NCI-H1092 (cell line): Measurements from ENCODE around the gene TBC1D22A.

Experiments used
- DNase-seq: peaks from one replicate; lab custom pipeline; 2025; lab: John Stamatoyannopoulos, UW

Gene TBC1D22A

DNA sequence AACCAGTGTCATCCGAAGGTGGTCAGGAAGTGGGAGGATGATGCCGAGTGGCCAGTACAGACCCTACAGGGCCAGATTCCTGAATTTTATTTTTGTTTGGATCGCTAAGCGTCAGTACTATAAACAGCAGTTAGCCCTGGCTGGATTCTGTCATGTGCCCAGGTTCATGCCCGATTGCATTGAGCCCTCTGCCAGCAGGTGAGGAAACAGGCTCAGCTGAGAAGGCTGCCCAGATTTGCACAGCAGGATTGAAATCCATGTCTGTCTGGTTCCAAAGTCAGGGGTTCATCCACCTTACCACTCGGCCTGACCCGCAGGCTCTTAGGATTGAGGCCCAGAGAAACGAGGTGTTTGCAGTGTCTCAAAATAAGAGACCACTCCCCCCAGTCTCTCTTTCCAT, 9.1 kb upstream of the TBC1D22A start:
- no peak for DNase-seq

DNA sequence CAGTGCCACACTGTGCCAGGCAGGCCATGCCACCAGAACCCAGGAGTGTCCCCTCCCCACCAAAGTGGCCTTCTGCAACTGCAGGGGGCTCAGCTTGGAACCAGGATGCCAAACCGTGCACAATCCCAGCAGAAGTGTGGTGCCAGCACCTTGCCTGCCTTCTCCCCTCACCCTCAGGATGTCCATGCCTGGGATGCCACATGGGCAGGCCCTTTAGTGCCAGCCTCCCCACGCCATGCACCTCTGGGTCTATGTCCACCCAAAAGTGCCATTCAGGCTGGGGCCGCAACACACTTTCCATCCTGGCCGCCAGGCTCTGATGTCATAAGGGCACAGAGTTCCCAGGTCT, 8.7 kb upstream of the TBC1D22A start:
- no peak for DNase-seq

DNA sequence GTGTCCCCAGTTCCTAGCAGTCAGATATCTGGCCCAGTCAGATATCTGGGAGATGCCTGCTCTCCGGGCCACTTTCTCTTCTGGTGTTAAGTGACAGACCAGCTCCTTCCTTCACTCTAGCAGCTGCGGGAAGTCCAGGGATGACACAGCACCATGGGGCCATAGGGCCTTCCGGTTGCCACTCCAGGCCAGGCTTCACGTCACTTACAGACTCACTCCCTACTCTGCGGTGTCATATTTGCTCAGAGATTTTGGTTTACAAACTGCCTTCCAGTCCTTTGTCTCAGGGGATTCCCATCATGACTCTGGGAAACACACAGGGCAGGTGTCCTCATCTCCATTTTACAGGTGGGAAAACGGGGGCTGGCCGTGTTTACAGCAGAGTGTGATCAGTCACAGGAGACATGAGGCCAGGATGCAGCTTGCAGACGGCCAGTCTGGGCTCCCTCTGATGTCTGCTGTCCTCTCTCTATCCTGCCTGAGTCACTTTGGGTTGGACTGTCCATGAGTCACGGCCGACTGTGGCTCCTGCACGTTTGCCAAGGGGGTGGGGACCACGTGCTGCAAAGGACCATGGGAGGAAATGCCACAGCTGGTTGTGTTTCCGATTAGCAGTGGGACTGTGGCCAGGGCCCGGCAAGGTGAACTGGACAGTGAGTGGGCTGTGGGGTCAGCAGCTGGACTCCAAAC, 8.2 kb upstream of the TBC1D22A start:
- no peak for DNase-seq

DNA sequence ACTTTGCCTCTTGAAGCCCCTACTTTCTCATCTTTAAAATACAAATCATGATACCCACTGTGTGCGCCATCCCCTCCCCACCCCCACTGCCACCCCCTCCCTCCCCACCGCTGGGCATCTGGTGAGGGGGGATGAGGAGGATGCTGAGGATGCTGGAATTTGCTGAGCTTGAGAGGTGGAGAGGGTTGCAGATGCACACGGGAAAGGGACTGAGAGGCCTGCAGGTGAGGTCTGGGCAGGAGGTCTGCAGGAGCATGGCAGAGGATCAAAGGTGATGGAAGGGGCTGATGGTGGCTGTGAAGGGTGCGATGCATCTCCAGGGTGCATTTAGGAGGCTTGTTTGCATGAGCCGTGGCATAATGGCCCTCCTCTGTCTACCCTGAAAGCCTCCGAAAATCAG, 7.6 kb upstream of the TBC1D22A start:
- DNase-seq: no peak

DNA sequence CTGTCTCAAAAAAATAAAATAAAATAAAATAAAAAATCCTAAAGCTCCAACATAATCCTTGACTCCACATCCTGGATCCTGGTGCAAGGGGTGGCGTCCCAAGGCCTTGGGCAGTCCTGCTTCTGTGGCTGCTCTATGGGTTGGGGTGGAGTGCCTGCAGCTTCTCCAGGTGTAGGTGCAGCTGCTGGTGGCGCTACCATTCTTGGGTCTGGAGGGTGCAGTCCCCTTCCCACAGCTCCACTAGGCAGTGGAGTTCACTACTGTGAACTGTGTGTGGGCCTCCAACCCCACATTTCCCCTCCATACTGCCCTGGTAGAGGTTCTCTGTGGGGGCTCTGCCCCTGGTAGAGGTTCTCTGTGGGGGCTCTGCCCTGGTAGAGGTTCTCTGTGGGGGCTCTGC, 6.9 kb upstream of the TBC1D22A start:
- no peak for DNase-seq

DNA sequence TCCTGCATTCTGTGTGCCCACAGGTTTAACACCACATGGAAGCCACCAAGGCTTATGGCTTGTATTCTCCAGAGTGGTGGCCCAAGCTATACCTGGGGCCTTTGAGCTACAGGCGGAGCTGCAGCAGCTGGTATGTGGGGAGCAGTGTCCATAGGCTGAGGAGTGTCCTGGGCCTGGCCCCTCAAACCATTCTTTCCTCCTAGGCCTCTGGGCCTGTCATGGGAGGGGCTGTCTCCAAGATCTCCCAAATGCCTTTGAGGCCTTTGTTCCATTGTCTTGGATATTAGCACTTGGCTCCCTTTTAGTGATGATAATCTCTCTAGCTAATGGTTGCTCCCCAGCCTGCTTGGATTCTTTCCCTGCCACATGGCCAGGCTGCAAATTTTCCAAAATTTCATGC, 6.4 kb upstream of the TBC1D22A start:
- DNase-seq: no peak

DNA sequence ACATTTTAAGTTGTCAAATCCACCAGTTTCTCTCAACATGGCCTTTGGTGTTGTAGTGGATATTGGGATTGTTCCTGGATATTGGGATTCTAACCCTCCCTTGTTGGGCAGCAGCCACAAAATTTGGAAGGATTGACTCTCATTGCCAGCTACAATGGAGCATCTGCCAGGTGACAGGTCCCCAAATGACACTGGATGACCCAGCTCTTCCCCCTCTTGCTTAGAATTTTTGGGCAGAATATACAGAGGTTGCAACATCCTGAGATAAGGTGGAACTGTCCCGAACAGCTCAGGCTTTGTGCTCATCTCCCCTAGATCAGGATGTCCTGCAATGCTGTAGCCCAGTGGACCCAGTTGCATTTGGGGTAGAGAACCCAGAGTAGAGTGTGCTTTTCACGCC, 5.3 kb upstream of the TBC1D22A start:
- DNase-seq: no peak

DNA sequence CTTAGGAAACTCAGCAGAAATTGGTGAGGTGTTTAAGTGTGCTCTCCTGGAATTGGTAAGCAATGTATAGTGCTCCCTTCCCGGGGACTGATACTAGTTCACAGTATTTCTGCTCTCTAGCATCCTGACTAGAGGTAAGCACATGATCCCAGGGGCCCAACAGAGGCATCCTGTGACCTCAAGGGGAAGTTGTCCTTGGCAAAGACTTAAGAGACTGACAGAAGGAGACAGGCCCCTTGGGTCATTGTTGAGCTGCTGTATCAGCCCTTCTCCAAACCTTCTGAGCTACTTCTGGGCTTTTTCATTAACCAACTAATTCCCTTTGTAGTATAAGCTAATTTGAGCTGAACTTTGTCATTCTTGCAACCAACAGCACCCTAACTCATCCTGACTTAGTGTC, 4.3 kb upstream of the TBC1D22A start:
- DNase-seq: no peak

DNA sequence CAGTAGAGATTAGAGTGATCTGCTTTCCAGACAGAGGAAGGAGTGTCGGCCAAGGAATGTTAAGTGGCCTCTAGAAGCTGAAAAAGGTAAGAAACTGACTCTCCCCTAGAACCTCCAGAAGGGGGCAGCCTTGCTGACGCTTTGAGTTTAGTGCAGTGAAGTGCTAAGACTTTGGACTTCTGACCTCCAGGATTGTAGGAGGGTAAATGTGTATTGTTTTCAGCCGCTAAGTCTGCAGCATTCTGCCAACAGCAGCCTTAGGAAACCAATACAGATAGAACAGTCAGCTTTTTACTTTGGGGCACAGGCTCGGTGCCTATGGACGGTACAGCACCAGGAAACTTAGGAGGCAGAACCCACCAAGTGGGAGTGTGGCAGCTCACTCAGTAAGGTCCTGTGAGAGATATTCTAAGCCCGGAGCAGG, 3.6 kb upstream of the TBC1D22A start:
- no peak for DNase-seq

DNA sequence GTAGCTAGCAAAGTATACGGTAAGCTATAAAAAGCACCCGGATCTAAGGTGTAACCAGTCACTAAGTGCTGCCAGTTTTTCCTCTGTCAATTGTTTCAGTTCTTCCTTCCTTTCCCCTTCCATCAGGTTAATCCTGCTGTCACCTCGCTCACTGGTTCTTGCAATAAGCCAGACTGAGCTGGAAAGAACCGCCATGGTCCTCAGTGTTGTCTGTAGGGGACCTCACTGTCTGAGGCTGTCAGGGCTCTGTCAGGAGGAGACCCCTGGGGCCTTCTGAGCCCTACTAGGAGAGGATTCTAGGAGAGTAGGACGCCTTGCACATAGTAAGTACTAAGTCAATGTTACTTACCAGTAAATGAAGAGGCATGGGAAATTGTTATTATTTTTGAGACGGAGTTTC, 1.4 kb upstream of the TBC1D22A start:
- no peak for DNase-seq

DNA sequence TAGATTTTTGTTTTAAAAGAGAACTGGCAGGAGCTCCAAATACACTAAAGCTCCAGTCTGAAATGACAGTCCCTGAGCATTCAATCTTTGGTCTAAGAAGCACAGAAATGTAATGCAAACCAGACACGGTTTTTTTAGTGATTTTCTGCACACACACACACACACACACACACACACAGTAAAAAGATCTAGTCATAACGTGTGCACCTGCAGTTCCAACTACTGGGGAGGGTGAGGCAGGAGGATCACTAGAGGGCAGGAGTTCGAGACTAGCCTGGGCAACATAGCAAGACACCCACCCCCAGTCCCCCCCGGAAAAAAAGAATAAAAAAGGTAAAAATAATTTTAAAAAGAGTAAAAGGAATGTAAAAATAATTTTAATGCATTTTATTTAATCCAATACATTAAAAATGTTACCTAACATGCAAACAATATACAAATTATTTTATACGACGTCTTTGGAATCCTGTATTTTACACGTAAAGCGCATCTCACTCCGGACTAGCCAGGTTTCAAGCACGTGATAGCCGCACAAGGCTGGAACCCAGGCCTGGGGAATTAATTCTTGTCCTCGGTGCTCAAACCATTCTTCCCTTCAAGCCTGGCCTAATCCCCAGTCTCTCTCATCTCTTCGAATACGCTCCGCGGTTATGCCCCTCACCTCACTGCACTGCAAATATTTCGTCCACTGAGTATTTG, 762 bp upstream of the TBC1D22A start:
- DNase-seq: no peak

DNA sequence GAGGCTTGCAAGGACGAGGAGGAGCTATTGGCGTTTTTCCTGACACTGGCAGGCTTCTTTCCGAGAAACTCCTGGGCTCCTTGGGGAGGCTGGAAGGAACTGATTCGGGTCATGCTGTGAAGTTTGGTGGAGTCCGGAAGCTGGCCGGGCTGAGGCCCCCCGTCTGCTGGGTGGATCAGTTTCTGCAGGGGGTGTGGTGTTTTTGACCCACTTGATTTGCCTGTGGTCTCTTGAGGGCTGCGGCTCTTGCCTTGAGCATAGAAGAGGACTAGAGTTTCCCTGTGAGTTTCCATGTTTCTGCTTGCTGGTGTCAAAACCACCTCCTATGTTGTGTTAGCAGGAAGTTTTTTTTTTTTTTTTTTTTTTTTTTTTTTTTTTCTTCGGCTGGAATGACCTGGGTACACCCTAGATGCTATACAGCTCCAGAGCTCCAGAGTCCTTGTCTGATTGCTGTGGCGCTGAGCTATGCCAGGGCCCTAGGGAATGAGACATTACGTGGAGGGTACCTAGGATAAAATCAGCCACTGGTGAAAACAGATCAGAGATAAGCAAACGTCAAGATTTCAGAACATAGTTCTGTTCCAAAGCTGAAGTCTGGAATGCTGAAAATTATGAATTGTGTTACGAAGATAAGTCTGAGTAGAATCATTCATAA, 728 bp downstream of the TBC1D22A start:
- DNase-seq: no peak

DNA sequence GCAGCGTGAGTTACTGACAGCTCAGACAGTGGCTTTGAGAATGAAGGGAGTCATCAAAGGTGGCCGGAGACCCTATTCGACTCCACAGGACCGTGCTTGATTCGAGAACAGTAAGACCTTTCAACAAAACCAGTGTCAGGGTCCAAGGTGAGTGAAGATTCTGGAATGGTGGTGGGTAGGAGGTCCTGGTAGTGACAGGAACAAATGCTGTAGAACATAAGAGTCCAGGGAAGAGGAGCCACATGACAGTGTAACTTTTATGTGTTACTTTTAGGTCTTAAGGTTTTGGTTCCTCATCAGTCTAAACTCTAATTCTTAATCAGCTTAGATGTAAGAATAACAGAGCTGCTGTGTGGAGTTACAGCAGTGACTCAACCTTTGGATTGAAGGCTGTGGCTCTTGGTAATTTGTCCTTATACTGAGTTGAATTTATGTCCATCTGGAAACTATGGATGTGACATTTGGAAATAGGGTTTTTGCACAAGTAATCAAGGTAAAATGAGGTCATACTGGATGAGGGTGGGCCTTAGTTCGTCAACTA, 1.8 kb downstream of the TBC1D22A start:
- DNase-seq: no peak

DNA sequence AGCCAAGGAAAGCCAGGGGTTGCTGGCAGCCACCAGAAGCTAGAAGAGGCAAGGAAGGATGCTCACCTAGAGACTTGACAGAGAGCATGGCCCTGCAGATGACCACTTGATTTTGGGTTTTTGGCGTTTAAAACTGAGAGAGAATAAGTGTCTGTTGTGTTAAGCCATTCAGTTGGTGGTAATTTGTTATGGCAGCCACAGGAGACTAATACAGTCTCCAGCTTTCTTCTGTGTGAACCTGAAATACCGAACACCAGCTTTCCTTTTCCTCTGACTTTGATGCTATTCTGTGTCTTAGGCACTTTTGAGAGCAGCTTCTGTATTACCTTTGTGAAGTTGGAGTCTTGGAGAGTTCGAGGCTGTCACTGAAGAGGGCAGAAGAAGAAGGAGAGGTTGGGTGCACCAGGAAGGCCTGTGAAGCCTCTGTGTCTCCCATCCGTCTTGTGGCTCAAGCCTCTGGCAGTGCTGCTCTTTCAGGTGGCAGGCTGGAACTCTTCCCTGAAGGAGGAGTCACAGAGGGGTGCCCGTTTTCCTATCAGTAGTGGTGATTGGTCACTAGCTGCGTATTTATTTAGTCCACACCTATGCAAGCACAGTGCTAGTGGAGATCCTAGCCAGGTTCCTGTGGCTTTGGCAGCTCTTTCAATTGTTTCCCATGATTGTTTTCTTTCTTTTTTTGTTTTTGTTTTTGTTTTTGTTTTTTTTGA, 2.5 kb downstream of the TBC1D22A start:
- DNase-seq: no peak

DNA sequence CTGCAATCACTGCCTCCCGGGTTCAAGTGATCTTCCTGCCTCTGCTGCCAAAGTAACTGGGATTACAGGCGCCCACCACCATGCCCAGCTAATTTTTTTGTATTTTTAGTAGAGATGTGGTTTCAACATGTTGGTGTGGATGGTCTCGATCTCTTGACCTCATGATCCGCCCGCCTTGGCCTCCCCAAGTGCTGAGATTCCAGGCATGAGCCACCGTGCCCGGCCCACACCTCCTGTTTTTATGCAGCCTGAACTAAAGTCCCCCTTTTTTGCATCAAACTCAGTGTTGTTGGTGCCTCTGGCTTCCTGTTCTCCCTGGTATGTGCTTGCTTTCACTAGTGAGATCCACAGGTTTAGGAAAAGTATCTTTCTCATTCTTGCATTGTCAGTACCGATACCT, 4.2 kb downstream of the TBC1D22A start:
- no peak for DNase-seq

DNA sequence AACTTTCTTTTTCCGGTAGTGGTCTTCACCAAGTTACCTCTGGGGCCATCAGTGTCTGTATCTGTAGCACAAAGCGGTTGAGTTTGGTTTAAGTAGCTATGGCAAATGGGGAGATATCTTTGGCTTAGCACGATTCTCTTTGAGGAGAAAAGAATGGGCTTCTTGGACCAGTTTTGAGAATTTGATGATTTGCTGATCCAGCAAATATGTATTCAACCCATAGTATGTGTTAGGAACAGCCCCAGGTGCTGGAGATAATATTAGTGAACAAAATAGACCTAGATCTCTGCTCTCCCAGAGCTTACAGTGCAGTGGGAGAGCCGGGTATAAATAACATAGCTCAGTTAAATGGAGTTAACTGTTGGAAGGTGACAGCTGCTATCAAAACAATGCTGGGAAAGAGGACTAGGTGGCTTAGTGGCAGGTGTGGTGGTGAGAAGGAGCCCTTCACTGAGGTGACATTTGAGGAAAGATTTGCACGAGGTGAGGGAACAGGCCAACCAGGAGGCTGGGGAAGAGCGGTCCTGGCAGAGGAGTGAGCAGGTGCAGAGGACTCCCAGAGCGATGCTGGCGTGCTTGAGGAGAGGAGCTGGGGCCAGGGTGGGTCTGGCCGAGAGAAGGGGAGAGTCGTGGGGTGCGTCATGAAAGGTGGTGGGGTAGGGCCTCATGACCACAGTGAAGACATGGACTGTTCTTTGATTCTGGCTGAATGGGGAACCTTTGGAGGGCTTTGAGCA, 5.0 kb downstream of the TBC1D22A start:
- DNase-seq: no peak

DNA sequence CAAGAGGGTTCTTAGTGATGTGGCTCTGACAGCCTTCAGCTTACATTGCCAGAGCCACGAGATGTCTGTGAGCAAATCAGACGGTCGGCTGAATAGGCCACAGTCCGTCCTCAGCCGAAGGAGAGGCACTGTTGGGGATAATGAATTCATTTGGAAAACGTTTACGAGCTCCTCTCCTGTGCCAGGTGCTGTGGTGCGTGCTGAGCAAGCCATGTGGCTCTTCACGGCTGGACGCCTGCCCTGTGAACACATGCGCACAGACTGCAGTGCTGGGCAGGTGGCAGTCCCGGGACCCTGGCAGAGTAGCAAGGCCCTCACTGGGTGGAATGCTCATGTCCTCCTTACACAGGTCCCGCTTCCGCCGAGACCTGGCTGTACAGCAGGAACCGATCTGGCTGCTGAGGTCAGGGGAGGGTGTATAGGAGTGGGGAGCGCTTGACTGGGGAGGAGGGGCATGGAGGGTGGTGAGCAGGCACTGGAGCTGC, 6.8 kb downstream of the TBC1D22A start:
- no peak for DNase-seq

DNA sequence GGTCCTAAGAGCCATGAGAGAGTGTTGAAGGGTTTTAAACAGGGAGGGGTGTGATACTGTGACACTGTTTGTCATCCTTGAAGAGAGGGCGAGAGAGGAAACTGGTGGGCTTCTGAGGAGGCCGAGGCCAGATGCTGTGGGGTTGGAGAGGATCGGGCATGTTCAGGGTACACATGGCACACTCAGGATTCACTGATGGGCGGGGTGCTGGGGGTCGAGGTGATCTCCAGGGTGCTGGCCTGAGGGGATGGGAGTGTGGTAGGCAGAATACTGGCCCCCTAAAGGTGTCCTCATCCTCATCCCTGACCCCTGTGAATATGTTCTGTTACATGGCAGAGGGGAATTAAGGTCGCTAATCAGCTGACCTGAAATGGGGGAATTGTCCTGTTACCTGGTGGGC, 7.3 kb downstream of the TBC1D22A start:
- DNase-seq: no peak

DNA sequence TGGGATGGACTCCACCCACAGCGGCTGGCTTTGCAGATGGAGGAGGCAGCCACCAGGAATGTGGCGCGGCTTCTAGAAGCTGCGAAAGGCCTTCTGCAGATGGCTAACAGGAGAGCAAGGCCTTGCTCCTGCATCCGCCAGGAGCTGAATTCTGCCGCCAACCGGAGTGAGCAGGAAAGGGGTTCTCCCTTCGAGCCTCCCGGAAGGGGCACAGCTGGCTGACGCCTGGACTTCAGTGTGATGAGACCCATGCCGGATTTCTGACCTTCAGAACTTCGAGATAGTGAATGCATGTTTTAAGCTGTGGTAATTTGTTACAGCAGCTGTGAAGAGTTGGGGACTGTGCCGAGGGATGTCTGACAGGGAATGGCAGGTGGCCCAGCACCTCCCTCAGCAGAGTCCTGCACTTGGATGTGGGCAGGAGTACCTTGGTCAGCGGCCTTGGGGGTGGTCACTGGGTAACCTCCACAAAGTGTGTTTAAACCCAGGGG, 7.7 kb downstream of the TBC1D22A start:
- DNase-seq: no peak

DNA sequence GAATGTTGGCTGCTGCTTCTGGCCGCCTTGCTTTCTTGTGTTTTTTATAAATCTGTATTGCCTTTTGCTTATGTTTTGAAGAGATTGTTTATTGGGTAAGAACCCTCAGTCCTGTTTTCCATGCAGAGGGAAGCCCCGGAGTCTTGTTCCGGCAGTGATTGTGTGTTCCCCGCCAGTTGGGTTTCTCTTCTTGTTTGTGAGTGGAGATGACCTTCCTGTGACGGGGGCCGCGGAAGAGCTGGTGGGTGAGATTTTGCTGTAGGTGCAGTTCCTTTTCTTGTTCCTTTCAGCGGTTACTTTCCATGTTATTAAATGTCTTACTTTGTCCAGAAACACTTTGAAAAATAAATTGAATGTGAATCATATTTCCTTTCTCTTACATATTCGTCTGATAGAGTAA, 8.3 kb downstream of the TBC1D22A start:
- DNase-seq: no peak

DNA sequence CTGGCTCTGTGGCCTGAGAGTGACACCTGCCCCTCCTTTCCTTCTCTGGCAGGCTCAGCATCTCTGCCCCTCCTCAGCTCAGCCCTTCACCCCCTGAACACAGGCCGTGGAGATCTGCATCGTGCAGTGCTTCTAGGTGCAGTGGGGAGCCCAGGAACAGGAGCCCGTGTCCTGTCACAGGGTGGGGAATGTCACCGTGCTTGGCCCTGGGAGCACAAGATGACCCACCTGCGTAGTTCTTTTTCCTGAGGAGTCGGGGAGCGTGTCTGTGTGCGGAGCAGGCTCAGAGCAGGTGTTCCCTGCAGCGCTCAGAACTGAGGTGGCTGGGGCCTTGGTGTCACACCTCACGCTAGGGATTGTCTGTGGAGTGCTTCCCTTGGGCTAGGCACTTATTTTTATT, 10.6 kb downstream of the TBC1D22A start:
- no peak for DNase-seq
